OCI-M1 (cell line): ENCODE measurements around the gene SPG11.
"Not testable (repeated sequence)": the region's sequence is repeated elsewhere in the genome, so short reads cannot be mapped to it uniquely, and the experiment has no call there.

Source experiments
- DNase-seq: peaks from one replicate; lab custom pipeline; 2025; lab: John Stamatoyannopoulos, UW

Gene SPG11

GRCh38 chr15:44663410-44664308 lies at the start of gene SPG11:
Gene SPG11, minus strand, starts transcription at chr15:44663662. Its CDS starts 15 bp downstream, at chr15:44663647.
- peak; percentile 99 for DNase-seq

GRCh38 chr15:44712346-44713005 lies 49.0 kb upstream of the SPG11 start:
- DNase-seq, result peak; percentile 91

GRCh38 chr15:44711743-44712345 lies 48.4 kb upstream of the SPG11 start:
- DNase-seq, result peak; percentile 66

- DNase-seq, result peak; percentile 99
These were observed 47.8 kb upstream of the SPG11 start, which contains the start of the genes B2M and PATL2 for GRCh38 chr15:44711096-44711742. Gene B2M, plus strand, starts transcription at chr15:44711517. Its CDS starts 30 bp downstream, at chr15:44711547. Gene PATL2, minus strand, starts transcription at chr15:44711323. Its CDS starts 34,833 bp downstream, at chr15:44676490.

- DNase-seq, result peak; percentile 92
These were observed 47.0 kb upstream of the SPG11 start for GRCh38 chr15:44710236-44711095.

GRCh38 chr15:44706946-44707636 lies 43.6 kb upstream of the SPG11 start:
- no peak for DNase-seq

- DNase-seq, result no peak
These were observed 42.9 kb upstream of the SPG11 start for GRCh38 chr15:44706401-44706800.

GRCh38 chr15:44705986-44706385 lies 42.5 kb upstream of the SPG11 start:
- peak; percentile 13 for DNase-seq

GRCh38 chr15:44700676-44701075 lies 37.2 kb upstream of the SPG11 start:
- not testable (repeated sequence) for DNase-seq

GRCh38 chr15:44698641-44699040 lies 35.2 kb upstream of the SPG11 start:
- DNase-seq, result no peak

- no peak for DNase-seq
These were observed 33.6 kb upstream of the SPG11 start for GRCh38 chr15:44697014-44697413.

- no peak for DNase-seq
These were observed 31.8 kb upstream of the SPG11 start for GRCh38 chr15:44695294-44695693.

GRCh38 chr15:44694416-44694815 lies 31.0 kb upstream of the SPG11 start:
- no peak for DNase-seq

GRCh38 chr15:44692659-44693058 lies 29.2 kb upstream of the SPG11 start:
- no peak for DNase-seq

GRCh38 chr15:44690245-44690644 lies 26.8 kb upstream of the SPG11 start:
- DNase-seq, result not testable (repeated sequence)

GRCh38 chr15:44689318-44689717 lies 25.9 kb upstream of the SPG11 start:
- DNase-seq, result not testable (repeated sequence)

- DNase-seq, result peak; percentile 78
These were observed 19.6 kb upstream of the SPG11 start for GRCh38 chr15:44682809-44683682.

GRCh38 chr15:44682211-44682610 lies 18.7 kb upstream of the SPG11 start:
- DNase-seq, result peak; percentile 22

GRCh38 chr15:44676676-44677075 lies 13.2 kb upstream of the SPG11 start:
- DNase-seq, result no peak
